ENCODE measurements around the gene CPED1.

Gene CPED1

GRCh38 chr7:121011401-121011800 lies 22.9 kb downstream of the CPED1 start:
- Histone ChIP-seq H3K27me3 (ENCODE audit: insufficient read depth, low read depth, severe bottlenecking) (no peaks in the 10 kb centered on the region), H3K36me3 (no peaks in the 10 kb centered on the region), H3K4me3 (ENCODE audit: low read depth, low read length) (no peak overlapping the region), H3K9me3 (ENCODE audit: severe bottlenecking) (no peaks in the 10 kb centered on the region), H3K27ac (no peak overlapping the region)
- DNase-seq = no peak
- TF ChIP-seq CTCF (IDR thresholded peaks at IDR 0.05; ENCODE audit: low read depth, low read length) = no peak

GRCh38 chr7:121012170-121012874 lies 23.8 kb downstream of the CPED1 start:
- no peak for DNase-seq
- Histone ChIP-seq H3K27me3 (ENCODE audit: insufficient read depth, low read depth, severe bottlenecking) (no peaks in the 10 kb centered on the region), H3K9me3 (ENCODE audit: severe bottlenecking) (no peaks in the 10 kb centered on the region), H3K4me3 (ENCODE audit: low read depth, low read length) (no peak overlapping the region), H3K27ac (no peak overlapping the region), H3K36me3 (no peaks in the 10 kb centered on the region)
- TF ChIP-seq CTCF (IDR thresholded peaks at IDR 0.05; ENCODE audit: low read depth, low read length) = no peak

DNA sequence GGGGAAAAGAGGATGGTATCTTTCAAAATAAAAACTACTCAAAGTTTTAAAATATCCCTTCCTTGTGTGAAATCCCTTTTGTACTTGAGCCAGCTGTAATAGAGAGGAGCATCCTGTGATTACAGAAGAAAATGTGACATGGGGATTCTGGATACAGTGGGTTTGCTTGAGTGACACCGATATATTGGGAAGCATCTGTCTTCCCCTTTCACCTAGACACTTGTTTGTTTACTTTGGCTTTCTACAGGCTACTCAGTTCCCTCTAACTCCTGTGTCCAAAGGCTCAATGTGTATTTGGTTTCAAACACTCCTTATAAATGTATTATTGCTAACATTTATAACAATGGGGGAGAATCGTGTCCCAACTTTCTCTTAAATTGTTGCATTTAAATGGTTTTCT lies 24.4 kb downstream of the CPED1 start:
- no peaks in the 10 kb centered on the region for H3K9me3 ChIP-seq (ENCODE audit: severe bottlenecking)
- H3K36me3 ChIP-seq = no peaks in the 10 kb centered on the region
- no peak for DNase-seq
- TF ChIP-seq CTCF (IDR thresholded peaks at IDR 0.05; ENCODE audit: low read depth, low read length) = no peak
- no peaks in the 10 kb centered on the region for H3K27me3 ChIP-seq (ENCODE audit: insufficient read depth, low read depth, severe bottlenecking)
- H3K4me3 ChIP-seq (ENCODE audit: low read depth, low read length) = no peak overlapping the region
- no peak overlapping the region for H3K27ac ChIP-seq

DNA sequence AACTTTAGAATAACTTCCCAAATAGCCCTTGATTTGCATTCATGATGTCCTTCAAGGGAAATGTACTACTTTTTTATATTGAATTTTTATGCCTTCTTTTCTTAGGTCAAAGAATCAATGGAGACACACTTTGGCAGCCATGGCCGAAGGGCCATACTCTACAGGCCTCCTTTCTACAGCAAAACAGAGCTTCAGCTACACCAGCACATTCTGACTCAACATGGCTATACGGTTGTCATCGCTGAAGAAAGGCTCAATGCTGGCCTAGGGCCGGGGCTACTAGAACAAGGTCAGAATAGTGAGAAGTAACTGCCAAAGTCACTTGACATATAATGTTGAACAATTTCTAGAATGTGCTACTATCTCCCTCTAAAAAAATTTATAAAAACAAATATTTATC lies 27.0 kb downstream of the CPED1 start:
- Histone ChIP-seq H3K4me3 (ENCODE audit: low read depth, low read length) (no peak overlapping the region), H3K36me3 (no peaks in the 10 kb centered on the region), H3K27ac (no peak overlapping the region), H3K9me3 (ENCODE audit: severe bottlenecking) (no peaks in the 10 kb centered on the region), H3K27me3 (ENCODE audit: insufficient read depth, low read depth, severe bottlenecking) (no peaks in the 10 kb centered on the region)
- no peak for DNase-seq
- TF ChIP-seq CTCF (IDR thresholded peaks at IDR 0.05; ENCODE audit: low read depth, low read length) = no peak

GRCh38 chr7:121016966-121017365 lies 28.5 kb downstream of the CPED1 start:
- H3K27ac ChIP-seq = no peak overlapping the region
- TF ChIP-seq CTCF (IDR thresholded peaks at IDR 0.05; ENCODE audit: low read depth, low read length) = no peak
- H3K36me3 ChIP-seq = no peaks in the 10 kb centered on the region
- H3K4me3 ChIP-seq (ENCODE audit: low read depth, low read length) = no peak overlapping the region
- H3K27me3 ChIP-seq (ENCODE audit: insufficient read depth, low read depth, severe bottlenecking) = no peaks in the 10 kb centered on the region
- H3K9me3 ChIP-seq (ENCODE audit: severe bottlenecking) = no peaks in the 10 kb centered on the region
- DNase-seq = no peak

DNA sequence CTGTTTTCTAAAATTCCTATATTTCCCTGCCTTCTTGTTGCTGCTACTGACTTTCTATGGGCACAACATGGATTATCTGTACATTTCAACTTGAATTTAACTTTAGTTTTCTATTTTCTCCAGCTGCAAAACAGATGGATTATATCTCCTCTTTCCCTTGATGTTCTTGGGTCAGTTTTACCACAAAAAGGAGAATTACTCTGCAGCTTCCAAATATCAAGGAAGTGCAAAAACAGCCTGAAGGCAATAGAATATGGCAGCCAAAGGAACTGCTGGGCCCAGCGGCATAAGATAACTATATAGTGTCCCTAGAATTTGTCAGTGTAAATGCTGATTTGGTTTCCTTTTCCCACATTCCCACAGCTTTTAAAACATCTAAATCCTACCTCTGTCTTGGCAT lies 29.1 kb downstream of the CPED1 start:
- Histone ChIP-seq H3K36me3 (no peaks in the 10 kb centered on the region), H3K9me3 (ENCODE audit: severe bottlenecking) (no peaks in the 10 kb centered on the region)

More for the DNA sequence above, 29.1 kb downstream of the CPED1 start:
- no peak for TF ChIP-seq CTCF (IDR thresholded peaks at IDR 0.05; ENCODE audit: low read depth, low read length)
- Histone ChIP-seq H3K4me3 (ENCODE audit: low read depth, low read length) (no peak overlapping the region), H3K27me3 (ENCODE audit: insufficient read depth, low read depth, severe bottlenecking) (no peaks in the 10 kb centered on the region), H3K27ac (no peak overlapping the region)
- DNase-seq = no peak
